GM18909 (cell line): Measurements from ENCODE around the gene UBL7.

Source experiments
- ATAC-seq: cut with Tn5 transposase; IDR thresholded peaks from one replicate; pipeline ENCODE4 v1.9.1; 2021; ENCODE audit warnings: mild to moderate bottlenecking; ENCODE audit not compliant: unreplicated experiment, poor library complexity

UBL7 gene

DNA sequence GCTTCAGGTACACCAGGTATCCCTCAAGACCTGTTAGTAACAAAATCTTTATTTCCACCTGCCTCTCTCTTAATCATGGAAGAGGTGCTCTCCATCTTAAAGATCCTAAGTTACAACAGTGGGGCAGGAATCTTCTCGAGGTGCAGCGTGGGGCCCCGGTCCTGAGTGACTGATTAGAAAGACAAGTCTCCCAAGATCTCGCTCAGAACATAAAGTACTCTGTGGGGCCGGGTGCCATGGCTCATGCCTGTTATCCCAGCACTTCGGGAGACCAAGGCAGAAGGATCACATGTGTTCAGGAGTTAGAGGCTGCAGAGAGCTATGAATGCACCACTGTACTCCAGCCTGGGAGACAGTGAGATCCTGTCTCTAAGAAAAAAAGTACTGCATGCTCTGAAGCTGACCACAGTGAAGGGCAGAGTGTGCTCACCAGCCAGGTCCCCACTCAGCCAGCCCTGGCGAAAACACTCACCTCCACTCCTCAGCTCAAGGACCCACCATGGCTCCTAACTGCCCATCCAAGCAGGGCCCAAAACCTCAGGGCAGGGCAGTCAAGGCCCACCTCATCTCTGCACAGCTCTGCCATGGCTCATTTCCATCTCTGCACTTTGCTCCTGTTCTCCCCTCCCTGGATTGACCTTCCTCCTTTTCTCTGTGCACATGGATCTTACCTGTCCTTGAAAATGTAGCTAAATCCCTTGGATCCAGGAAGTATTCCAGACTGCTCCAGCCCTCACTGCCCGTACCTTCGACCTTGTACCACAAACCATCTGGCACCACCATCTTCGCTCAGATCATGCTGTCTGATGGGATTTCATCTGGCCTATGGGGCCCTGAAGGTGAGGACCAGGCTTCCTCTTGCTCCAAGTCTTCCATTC is 34.3 kb downstream of the UBL7 start:
- ATAC-seq, result no peak

DNA sequence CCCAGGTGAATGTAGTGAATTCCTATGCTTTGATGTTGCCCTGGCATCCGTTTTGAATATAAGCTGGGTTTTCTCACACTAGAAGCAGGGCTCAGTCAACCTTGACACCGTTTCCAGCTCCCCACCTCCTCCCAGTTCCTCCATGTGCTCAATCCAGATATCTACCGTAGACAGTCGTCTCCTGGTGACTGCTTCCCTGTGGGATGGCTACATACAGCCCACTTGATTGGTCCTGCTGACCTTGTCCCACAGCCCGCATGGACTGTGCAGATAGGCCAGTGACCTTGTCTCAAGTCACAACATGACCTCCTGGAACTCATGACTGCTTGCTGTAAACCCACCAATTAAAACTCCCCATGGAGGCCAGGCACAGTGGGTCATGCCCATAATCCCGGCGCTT is 35.3 kb downstream of the UBL7 start:
- no peak for ATAC-seq

- ATAC-seq, result no peak
These were observed 35.9 kb downstream of the UBL7 start for GRCh38 chr15:74424901-74425528.

GRCh38 chr15:74423431-74424257 is 37.3 kb downstream of the UBL7 start:
- no peak for ATAC-seq

- no peak for ATAC-seq
These were observed 38.1 kb downstream of the UBL7 start for GRCh38 chr15:74422652-74423430.

DNA sequence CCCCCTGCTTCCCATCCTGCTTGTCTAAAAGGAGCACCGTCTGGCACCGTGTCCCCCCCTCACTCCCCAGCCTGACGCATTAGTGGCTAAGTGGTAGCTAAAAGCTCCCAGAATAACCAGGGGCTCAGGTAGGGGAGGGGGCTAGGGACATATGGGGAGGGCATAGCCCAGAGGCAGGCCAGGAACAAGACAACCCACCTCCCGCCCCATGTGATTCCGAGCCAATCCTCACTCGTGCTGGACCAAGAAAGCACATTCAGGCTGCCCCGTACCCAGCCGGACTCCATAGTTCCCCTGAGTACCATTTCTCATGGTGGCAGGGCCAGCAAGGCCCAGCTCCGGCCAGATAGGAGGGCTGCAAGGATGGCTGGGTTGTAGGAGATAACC is 38.7 kb downstream of the UBL7 start:
- ATAC-seq, result no peak

GRCh38 chr15:74421302-74422245 is 39.4 kb downstream of the UBL7 start:
- ATAC-seq, result no peak

DNA sequence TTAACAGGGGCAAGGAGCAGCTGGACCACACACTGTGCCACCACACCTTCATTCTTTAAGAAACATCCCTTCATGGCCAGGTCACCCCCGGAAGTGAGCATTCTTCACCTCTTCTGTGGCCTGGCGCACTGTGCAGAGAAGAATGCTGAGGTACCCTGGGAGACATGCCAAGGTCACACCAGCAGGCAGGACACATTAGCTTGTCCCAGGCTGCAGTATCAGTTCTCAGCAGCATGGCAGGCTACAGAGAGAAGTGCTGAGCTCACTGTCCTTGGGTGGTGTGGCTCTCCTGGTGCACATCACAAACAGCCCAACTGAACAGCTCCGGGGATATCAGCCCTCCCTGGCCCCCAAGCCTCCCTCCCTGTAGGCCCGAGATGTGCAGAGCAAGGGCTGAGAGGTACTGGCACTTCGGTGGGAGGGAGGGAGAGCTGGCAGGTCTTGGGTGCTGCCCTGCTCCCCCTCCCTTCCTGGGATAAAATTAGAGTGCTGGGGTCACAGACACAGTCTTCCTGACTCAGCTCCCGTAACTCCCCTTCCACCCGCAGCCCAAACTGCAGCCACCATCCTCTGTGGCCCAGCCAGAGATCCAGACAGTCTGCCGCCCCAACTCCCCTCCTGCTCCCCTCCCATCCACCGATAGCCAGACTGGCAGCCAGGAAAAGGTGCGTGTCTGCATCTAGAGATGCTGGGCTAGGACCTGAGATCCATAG is 40.6 kb downstream of the UBL7 start:
- no peak for ATAC-seq

GRCh38 chr15:74419432-74419831 is 41.5 kb downstream of the UBL7 start:
- ATAC-seq, result no peak

DNA sequence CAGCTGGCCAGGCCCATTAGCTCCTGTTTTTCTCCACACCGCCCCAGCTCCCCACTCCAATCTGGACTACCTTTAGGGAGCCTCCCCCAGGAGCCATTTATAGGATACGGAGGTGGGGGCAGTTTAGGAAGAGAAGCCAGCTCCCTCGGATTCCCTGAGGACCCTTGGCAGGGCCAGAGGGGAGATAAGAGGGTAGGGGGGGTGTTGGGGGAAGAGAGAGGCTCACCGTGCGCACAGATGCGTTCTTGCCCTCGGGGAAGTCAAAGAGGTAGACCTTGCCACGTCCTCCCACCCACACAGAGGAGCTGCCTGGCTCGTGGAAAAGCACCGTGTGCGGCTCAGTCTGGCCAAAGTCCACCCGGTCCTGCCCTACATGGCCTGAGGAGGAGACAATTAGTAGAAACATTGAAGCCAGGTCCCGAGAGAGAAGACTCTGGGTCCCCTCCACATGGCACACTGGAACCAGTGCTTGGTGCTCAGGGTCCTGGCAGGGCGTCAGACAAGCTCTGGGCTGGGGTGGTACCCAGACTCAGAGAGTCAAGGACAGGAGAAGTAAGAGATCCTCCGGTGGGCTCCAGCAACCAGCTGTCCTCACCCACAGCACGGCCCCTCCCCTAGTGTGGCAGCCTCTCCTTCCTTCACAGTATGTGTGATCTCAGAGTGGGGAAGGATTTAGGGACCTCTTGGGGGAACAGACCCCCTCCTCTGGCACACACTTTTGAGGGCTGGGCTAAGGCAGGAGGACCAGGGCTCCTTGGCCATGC is 42.2 kb downstream of the UBL7 start:
- ATAC-seq, result no peak

DNA sequence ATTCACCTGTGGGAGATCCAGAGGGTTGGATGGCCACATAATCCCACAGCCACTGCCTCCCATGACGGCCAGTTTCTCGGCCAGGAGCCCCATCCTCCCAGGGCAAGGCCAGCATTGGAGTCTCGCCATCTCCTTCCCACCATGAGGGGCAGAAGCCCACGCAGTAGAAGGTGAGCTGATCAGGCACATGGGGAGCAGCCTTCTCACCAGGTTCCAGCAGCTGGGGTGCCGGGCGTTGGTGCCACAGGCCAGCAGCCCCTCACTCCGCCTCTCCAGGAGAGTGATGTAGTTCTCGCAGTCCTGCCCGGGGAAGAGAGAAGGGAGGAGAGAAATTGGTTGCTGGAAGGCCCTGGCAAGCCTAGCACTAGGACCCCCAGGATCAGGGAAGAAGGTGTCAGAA is 43.3 kb downstream of the UBL7 start:
- no peak for ATAC-seq

- ATAC-seq, result no peak
These were observed 43.7 kb downstream of the UBL7 start for GRCh38 chr15:74417225-74417624.

DNA sequence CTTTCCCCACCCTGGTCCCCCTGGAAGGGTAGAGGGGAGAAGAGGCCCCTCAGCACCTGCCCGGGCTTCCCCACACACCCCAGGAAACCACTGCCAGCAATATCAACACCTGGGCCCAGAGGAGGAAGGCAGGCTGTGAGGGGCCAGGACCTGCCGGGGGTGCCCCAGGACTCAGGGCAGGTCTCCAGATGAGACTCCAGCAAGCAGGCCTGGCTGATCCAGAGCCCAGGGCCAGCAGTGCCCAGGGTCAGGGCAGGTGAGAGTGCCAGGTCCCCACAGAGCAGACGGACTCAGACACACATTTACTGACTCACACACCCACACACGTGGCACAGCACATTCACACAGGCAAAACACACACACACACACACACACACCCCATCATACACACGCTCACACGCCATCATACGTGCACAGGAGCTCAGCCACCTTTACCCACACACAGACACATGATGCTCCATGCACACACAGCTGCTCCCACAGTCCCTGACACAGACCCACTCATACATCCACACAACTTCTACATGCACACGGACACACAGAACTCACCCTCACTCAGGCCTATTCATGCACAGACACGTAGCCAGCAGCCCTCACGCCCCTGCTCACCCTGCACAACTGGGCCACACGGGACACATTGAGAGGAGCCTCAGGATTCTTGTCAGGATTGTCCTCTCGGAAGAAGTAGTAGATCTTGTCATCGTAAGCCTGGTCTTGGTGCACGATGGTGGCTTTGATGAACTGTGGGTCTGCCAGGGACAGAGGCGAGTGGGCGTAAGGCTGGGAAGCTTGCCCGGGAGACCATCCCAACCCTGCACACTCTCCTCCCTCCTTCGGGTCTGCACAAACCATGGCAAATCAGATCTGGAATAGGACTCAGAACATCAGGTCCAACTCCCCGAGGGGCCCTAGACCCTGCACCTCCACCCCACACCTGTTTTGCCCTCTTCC is 44.7 kb downstream of the UBL7 start:
- no peak for ATAC-seq

DNA sequence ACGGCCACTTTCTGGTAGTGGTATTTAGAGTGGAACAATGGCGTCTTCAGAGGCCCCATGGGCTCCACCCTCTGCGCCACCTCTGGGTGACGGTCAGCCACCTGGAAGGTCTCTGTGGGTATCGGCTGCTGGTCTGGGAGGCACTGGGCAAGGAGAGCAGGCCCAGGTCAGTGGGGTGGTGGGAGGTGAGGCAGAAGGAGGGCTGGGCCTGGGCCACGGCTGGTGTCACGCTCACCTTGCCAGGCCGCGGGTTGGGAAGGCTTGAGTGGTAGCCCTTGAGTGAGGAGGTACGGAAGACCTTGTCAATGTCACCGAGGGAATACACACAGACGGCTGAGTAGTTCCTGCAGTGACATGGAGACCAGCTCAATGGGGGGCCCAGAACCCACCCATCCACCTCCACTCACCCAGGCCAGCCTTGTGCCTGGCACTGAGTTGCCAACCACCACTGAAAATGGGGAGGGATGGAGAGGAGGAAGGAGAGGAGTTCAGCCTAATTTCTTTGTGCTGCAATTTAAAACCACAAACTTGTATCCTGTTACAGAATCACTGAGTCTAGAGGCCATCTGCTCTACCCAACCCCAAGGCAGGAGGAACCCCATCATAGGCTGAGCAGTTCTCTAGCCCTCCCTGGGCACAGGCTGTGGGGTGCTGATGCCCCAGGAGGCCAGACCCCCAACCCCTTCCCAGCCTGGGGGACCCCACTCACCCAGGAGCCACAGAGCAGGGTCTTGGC is 46.2 kb downstream of the UBL7 start:
- no peak for ATAC-seq

DNA sequence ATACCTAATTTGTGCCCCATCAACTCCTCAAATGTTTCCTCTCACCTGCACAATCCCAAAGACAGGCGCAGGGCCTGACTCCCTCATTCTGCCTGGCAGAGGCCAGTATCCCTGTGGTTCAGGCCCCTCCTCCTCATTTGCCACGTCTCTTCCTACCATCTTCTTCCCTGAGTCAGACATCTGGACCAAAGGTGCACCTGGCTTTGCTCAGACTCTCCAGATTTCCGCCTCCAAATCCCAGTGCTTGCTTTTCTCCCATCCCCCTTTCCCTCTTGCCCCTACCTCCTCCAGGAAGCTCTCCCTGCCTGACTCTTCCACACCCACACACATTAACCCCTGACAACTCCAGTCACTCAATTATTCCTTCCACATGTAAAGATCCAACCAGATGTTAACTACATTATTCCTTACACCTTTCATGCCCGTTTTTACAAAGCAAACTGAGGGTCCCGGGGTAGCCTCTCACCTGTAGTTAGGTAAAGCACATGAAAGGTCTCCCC is 46.8 kb downstream of the UBL7 start:
- no peak for ATAC-seq
